SW 1271 (cell line): ENCODE measurements around the gene POLD1.
"Not testable (repeated sequence)": the region's sequence is repeated elsewhere in the genome, so short reads cannot be mapped to it uniquely, and the experiment has no call there.

Experiments
- DNase-seq, 2 experiments: peaks; one replicate each; lab custom pipeline; 2025; lab: John Stamatoyannopoulos, UW

Gene POLD1

DNA sequence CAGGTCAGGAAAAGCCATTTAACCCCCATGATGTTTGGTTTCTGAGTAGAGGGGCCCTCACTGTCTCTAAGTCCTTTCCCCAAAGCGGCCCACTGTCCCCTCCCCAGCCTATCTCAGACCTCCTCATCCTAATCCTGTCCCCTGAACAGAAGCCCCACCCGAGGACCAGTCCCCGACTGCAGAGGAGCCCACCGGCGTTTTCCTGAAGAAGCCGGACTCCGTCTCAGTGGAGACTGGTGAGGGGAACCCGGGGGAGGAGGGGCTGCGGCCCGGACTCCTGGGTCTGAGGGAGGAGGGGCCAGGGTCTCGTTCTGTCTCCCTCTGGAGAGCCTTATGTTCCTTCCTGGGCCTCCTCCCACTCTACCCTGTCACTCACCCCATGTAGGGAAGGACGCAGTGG, 51.5 kb downstream of the POLD1 start:
- DNase-seq = no peak

DNA sequence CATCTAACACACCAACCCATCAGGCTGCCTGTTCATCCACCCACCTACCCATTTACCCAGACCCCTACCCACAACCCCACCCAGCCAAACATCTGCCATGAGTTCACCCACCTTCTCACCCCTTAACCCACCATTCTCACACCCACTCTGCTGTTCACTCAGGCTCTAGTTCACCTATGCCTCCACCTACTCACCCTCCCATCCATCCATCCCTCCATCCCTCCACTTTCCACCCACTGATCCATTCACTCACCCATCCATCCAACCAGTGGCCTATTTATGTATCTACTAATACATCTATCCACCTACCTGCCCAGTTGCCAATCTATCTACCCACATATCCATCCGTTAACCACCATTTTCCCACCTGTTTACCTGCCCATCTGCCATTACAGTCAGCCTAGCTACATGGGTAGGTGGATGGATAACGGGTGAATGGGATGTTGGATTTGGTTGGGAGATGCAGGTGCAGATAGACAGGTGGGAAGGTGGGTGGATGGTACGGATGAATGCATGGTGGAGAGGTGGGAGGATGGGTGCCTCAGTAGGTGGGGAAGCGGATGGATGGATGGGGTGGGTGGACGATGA, 53.8 kb downstream of the POLD1 start:
- no peak for DNase-seq

DNA sequence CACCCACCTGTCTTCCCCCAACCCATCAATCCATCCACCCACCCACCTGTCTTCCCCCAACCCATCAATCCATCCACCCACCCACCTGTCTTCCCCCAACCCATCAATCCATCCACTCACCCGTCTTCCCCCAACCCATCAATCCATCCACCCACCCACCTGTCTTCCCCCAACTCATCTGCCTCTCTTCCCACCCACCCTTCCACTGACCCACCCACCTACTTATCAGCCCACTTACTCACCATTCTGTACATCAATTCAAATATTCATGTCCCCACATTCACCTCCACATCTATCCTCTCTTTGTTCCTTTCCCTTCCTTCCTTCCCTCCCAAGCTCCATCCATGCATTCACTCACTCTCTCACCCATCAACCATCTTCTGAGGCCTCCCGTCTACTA, 55.0 kb downstream of the POLD1 start:
- DNase-seq = not testable (repeated sequence)

DNA sequence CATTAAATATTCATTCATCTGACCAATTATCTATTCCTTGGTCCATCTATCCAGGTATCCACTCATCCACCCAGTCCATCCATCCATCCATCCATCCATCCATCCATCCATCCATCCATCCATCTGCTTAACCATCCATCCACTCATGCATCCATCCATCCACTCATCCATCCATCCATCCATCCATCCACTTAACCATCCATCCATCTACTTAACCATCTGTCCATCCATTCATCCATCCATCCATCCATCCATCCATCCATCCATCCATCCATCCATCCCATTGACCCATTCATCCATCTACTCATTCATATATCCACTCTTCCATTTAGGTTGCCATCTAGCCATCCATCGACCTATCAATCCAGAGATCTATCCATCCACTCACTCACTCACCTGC, 59.9 kb downstream of the POLD1 start:
- DNase-seq = no peak

DNA sequence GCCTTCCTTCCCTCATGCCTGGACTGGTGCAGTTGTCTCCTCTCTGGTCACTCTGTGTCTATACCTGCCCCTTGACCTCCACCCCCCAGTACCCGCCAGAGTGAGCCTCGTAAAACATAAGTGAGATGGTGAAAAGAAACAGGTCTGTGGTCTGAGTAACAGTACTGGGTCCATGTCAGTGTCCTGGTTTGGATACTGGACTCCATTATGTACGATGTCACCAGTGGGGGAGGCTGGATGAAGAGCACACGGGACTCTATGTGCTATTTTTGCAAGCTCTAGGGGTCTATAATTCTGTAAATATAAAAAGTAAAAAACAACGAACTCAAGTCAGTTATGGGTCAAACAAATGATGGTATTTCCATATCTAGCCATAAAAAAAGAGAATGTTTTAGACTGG, 62.9 kb downstream of the POLD1 start:
- DNase-seq = no peak

DNA sequence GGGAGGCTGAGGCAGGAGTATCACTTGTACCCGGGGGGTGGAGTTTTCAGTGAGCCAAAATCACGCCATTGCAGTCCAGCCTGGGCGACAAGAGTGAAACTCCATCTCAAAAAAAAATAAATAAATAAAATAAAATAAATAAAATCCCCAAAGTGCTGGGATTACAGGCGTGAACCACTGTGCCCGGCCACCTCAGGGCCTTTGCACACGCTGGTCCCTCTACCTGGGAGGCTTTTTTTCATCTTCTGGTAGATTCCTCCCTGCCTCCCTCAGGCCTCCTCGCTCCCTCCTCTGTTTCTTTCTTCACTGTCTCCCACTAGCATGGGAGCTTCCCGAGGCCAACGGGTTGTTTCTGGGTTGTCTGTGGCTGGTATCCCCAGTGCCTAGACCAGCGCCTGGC, 63.6 kb downstream of the POLD1 start:
- DNase-seq = no peak

DNA sequence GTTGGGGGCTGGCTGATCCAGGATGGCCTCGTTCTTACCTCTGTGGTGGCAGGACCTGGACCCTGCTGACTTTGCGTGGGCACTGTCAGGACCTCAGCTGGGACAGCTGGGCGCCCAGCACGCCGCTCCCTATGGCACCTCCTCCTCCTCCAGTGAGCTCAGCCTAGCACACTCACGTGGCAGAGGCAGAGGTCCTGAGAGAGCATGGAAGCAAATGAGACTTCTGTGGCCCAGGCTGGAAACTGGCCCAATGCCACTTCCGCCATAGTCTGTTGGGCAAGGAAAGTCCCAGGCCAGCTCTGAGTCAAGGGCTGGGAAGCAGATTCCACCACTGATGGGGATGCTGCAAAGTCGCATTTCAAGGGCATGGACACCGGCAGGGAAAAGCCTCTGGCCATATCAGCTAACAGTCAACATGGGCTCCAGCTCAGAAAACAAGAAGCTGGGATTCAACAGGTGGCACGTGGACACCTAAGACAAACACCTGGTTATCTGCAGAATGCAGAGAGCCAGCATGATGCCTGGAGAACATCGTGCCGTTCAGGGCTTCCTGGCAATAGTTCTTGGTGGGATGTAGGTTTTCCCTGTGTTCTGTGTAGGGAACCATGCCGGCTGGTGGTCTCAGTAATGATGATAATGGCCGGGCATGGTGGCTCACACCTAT, 65.2 kb downstream of the POLD1 start:
- no peak for DNase-seq

DNA sequence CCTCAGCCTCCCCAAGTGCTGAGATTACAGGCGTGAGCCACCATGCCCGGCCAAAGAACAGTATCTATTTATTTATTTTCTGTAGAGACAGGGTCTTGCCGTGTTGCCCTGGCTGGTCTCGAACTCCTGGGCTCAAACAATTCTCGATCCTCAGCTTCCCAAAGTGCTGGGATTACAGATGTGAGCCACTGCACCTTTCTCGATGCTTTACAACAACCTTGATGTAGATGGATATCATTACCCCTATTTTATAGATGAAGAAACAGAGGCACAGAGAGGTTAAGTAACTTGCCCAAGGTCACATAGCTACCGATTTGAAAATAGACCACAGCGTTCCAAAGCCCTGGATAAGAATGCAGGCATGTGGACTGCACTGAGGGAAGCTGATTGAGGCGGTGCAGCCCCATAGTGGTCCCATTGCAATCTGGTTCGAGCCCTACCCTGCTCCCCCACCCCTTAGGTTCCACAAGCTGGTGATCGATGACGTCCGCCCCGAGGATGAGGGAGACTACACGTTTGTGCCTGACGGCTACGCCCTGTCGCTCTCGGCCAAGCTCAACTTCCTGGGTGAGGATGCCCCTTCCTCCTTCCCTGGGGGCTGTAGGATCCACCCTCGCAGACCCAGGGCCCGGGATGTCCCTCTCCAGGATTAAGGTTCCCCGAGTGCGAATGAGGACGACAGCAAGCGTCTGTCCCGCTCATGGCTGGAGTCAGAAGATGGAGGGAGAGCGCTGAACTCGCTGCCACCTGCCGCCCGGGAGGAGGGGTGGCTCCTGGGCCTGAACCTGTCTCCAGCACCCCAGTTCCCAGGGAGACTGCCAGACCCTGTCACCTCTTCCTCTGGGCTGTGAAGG, 66.4 kb downstream of the POLD1 start:
- no peak for DNase-seq

DNA sequence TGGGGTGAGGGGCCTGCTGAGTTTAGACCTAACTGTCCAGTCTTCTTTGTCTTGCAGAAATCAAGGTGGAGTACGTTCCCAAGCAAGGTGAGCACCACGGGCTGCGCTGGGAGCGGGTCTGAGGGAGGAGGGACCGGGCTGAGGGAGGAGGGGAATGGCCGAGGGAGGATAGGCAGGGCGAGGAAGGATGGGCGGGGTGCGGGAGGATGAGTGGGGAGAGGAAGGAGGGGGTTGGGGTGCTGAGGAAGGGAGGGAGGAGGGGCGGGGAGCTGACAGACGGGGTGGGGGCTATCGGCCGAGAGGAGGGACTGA, 67.0 kb downstream of the POLD1 start:
- DNase-seq = no peak

DNA sequence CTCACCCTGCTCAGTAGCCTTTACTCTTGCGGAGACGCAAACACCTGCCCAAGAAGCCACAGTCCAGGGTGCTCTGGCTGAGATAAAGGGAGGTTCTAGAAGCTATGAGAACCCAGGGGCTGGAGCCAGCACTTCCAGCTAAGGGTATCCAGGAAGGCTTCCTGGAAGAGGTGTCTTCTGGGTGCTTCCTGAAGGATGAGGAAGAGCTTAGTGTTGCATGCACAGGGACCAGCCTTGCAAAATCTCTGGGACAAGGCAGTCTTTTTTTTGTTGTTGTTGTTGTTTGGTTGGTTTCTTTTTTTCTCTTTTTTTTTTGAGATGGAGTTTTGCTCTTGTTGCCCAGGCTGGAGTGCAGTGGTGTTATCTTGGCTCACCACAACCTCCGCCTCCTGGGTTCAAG, 69.1 kb downstream of the POLD1 start:
- no peak for DNase-seq

DNA sequence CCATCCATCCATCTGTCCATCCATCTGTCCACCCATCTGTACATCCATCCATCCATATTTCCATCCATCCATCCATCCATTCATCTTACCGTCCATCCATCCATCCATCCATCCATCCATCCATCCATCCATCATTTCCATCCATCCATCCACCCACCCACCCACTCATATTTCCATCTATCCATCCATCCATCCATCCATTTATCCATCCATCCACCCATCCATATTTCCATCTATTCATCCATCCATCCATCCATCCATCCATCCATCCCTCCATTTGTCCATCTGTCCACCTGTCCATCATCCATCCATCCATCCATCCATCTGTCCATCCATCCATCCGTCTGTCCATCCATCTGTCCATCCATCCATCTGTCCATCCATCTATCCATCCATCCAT, 71.8 kb downstream of the POLD1 start:
- no peak for DNase-seq

DNA sequence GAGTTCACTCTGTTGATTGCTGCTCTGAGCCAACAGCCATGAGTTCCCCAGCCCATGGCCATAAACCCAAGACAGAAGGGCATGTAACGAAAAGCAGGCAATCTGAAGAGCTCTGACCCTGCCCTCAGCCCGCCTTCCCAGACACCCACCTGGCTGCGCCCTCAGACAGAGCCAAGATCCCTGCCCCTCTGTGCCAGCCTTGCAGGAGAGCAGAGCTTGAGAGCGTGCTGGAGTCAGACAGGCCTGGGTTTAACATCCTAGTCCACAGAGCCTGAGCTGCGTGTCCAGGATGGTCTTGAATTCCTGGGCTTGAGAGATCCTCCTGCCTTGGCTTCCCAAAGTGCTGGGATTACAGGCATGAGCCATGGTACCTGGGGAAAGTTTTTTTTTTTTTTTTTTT, 73.2 kb downstream of the POLD1 start:
- no peak for DNase-seq

DNA sequence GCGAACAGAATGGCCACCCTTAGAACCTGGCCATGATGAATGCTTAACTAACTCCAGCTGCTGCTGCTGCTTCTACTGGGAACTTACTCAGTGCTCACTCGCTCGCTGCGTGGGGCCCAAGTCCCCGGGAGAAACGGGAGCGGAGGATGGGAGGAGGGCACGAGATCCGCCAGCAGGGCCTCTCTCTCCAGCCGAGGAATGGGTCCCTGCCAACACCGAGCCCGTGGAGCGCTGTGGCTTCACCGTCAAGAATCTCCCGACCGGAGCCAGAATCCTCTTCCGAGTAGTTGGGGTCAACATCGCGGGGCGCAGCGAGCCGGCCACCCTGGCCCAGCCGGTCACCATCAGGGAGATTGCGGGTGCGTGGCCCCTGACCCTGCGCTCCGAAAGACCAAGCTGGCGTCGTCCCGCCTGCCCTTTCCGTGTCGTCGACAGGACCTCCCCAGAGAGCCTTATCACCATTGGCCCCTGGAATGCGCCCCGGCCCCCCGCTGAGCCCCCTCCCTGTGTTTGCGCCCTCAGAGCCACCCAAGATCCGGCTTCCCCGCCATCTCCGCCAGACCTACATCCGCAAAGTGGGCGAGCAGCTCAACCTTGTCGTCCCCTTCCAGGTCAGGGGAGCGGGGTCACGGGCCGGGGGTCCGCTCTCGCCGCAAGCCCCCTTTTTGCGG, 74.4 kb downstream of the POLD1 start:
- DNase-seq = no peak

DNA sequence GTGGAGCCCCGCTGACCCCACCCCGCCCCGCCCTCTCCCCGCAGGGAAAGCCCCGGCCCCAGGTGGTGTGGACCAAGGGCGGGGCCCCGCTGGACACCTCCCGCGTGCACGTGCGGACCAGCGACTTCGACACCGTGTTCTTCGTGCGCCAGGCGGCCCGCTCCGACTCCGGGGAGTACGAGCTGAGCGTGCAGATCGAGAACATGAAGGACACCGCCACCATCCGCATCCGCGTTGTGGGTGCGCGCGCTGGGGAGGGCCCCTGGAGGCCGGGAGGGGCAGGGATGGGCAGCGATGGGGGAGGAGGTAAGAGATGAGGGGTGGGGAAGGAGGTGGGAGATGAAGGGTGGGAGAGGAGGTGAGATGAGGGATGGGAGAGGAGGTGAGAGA, 74.9 kb downstream of the POLD1 start:
- no peak for DNase-seq

DNA sequence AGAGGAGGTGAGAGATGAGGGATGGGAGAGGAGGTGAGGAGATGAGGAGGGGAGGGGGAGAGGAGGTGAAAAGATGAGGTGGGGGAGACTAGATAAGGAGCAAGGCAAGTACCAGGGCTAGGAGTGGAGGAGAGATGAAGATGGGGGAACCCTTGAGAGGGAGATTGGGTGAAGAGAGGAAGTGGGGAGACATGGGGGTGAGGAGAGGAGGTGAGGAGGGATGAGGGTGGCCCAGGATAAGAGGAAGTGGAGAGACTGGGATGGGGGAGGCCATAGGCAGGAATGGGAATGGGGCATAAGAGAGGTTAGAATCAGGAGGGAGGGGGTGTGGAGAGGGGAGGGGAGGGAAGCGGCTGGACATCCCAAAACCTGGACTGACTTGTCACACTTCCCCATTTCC, 75.5 kb downstream of the POLD1 start:
- no peak for DNase-seq

DNA sequence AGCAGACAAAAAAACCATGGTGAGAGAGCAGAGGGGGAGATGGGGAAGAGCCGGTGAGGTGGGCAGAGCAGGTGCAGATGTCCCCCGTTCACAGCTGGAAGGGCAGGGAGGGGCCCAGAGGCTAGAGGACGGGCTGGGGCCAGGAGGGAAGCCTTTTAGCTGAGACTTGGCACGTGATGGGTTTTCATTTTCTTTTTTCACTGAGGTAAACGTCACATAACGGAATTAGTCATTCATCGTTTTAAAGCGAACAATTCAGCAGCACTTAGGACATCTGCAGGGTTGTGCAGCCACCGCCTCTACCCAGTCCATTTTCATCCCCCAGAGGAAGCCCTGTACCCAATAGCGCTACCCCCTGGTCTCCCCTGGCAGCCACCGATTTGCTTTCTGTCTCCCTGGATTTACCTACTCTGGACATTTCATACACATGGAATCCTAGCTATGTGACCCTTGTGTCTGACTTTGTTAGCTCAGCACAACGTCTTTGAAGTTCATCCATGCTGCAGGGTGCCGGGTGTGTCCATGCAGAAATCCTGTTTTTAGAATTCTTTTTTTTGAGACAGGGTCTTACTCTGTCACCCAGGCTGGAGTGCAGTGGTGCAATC, 76.1 kb downstream of the POLD1 start:
- DNase-seq = peak in 1 of 2 experiments; percentile 41

DNA sequence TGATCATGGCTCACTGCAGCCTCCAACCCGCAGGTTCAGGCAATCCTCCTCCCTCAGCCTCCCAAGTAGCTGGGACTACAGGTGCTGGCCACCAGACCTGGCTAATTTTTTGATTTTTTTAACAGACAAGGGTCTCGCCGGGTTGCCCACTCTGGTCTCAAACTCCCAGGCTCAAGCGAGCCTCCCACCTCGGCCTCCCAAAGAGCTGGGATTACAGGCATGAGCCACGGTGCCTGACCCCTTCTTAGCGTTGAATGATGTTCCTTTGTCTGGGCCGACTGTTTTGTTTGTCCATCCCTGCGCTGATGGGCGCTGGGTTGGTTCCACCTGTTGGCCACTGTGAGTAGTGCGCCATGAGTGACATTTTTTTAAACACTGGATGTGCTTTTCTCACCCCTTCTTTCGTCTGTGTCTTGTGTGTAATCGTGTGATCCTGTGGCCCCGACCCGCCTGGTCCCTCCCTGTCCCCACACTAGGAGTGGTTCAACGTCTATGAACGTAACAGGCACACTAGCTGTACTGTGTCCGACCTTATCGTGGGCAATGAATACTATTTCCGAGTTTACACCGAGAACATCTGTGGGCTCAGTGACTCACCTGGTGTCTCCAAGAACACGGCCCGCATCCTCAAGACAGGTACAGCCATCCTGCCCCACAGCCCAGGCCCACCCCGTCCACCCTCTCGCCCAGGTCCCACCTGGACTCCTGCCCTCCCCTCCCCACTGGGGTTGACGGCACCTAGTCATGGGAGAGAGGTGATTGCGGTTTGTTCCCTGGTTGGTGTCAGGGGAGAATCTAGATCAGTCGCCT, 77.1 kb downstream of the POLD1 start:
- peak in 1 of 2 experiments; percentile 55 for DNase-seq

DNA sequence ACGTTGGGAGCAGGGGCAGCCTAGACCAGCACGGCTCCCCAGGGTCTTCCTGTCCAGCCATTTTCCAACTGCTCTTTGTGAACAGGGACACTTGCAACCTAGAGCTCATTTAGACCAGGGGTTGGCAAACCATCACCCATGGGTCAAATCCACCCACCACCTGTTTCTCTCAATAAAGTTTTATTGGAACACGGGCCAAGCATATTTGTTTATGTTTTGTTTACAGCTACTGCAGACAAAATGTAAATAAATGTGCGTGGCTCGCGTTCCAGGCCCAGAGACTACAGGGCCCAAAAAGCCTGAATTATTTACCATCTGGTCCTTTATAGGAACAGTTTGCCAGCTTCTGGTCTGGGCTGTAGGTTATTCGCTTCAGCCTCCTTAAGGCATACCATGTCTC, 78.8 kb downstream of the POLD1 start:
- no peak for DNase-seq

DNA sequence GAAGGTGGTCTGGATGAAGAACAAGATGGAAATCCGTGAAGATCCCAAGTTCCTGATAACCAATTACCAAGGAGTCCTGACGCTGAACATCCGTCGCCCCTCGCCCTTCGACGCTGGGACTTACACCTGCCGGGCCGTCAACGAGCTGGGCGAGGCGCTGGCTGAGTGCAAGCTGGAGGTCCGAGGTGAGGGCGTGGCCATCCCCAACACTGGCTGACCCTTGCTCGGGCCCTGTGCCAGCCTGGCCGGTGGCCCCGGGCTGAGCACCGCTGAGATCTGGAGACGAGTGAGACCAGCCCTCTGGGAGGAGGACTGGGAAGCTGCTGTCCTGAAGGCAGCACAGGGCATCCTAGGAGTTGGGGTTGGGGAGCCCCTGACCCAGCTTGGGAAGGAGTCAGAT, 80.2 kb downstream of the POLD1 start:
- DNase-seq = no peak

DNA sequence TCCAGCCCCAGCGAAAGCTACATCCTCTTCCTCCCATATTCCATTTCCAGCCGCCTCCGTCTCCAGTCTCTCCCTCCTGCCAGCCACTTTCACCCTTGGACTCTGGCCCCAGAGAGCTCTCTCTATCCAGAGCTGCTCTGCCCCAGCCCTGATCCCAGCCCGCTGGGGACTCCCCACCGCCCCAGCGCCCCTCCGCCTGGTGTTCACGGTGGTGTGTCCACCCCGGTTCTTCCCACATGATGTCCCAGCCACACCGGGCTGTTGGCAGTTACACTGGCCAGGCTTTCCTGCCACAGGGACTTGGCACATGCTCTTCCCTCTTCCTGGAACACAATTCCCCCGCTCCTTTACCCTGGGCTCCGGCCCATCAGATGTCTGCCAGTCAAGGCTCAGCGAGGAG, 80.9 kb downstream of the POLD1 start:
- no peak for DNase-seq

DNA sequence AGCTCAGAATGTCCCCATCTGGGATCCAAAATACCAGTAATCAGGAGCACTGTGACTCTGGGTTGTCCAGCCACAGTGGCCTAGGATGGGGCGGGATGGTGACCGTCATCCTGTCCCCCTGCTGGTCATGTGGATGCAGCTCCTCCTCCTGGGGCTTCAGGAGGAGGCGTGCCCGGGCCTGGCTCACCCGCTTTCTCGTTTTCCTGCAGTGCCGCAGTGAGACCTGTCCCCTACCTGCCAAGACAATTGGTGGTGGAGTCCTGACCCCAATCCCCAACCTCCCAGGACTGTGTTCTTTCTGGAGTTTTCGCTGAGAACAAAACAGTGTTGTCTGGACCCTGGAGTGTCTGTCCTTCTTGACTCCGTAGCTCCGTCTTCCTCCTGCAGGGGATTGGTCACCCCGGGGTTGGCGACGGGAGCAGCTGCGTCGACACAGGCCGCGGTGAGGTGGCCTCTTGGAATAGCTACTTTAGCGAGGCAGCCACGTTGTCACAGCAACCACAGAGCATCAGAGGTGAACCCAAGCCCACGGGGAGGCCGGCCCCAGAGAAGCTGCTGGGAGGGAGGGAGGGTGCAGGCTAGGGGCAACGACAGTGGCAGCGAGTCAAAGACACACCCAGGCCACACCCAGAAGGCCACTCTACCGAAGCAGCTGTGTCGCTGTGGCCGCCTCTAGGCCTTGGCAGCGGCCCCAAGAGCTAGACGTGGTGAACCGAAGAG, 82.0 kb downstream of the POLD1 start:
- no peak for DNase-seq
